GM21367 (cell line): ENCODE data around the gene ZBTB2.
"Not testable (repeated sequence)": the region's sequence is repeated elsewhere in the genome, so short reads cannot be mapped to it uniquely, and the experiment has no call there.

Experiments used
- ATAC-seq: cut with Tn5 transposase; IDR thresholded peaks from one replicate; pipeline ENCODE4 v1.9.1; 2021; ENCODE audit not compliant: unreplicated experiment

ZBTB2 gene

DNA sequence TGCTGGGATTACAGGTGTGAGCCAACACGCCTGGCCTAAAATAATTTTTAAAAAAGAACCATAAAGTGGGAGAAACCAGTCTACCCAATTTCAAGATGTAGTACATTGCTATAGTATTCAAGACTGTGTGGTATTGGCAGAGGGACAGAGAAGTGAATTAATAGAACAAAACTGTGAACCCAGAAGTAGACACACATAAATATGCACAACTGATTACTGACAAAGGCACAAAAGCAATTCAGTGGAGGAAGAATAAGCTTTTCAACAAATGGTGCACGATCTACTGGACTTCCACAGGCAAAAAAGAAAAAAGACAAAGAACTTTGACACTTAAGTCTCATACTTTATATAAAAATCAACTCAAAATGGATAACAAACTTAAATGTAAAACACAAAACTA, 15.5 kb downstream of the ZBTB2 start:
- ATAC-seq = no peak

DNA sequence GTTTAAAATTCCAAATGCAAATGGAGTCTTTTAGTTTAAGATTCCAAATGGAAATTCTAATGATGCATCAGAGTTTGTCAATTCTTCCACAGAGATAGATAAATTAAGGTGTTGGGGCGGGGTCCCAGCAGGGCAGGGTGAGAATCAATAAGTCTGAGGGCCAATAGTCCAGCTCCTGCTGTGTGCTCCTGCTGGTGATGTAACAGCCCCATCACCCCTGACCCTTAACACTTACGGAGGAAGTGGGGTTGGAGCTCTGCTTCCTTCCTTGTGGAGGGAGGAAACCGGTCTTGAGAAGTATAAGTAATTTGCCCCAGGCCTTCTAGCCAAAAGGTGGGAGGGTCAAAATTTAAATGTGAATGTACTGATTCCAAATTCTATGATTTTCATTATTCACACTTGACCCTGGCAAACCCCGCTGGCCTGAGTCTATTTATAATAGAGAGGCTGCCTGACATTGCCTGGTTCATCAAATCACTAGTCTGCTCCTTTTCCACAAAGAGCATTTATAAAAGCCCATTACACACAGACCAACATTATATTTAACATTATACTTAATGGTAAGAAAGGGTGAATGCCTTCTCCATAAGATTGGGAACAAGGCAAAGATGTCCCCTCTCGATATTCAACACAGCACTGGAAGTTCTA, 17.2 kb downstream of the ZBTB2 start:
- ATAC-seq = no peak

DNA sequence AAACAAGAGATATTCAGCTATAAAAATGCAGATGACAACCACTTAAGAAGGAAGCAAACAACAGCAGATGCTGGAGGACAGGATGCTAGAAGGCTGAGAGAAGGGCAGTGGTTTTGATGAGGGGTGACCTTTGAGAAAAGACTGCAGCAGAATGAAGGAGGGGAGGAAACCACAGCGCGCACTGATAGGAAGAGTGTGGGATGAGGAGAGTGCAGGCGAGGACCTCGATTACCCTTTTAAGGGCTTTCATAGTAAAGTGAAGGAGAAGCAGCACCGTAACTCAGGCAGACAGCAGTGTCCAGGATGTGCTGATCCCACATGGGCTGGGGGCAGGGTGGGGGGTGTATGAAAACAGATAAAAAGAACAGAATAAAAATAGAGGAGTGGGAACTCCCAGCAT, 19.2 kb downstream of the ZBTB2 start:
- ATAC-seq = no peak

DNA sequence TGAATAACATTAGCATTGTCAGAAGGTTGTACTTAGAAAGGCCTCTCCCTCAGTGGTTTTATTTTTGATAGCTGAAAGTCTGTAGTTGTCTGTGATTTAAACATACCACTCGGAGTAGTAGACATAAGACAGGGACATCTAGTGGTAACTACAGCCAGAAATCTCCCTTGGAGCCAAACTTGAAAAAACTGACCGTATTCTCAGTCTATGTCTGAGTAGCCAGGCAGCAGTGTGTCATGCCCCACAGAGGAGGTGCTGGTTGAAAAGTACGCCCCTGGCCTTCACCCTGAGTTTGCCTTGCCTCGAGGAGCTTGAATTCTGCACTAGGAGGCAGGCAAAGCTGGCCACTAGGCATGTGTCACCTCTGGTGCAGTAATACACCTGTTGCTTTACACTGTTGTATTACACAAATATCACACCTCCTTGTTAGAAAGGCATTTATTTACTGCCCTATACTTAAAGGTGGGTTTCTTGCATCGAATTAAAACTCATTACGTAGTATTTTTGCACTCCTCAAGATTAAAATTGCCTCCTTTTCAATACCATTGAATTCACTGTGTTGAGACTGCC, 20.8 kb downstream of the ZBTB2 start:
- ATAC-seq = no peak

DNA sequence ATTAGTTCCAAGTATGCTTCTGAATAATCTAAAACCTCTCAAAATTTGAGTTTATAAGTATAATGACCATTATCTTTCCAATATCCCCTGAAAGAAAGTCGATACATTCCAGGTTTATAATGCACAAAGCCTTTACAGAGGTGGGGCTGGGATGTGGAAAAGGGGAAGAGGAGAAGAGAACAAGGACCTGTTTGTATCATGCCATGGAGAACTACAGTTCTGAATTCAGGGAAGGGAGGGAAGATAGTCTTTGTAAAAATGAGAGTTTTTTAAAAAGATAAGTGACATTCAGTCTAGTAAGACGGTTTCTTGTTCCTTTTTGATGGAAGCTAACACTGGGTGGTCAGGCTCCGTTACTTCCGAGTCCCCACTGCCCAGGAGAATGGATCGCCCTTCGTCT, 26.1 kb downstream of the ZBTB2 start:
- no peak for ATAC-seq

DNA sequence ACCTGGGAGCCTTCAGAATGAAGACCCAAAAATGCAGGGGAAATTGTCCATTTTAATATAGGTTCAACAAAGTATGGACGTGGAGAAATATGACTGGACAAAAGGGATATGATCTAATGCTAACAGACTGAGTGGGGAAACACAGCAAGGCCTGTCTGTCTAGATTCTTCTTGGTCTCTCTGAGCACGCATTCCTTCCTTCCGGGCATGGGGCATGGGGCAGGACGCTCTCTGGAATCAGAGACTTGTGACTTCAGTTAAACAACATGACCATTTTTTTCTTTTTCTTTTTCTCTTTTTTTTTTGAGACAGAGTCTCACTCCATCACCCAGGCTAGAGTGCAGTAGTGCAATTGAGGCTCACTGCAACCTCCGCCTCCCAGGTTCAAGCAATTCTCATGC, 31.9 kb downstream of the ZBTB2 start:
- no peak for ATAC-seq

DNA sequence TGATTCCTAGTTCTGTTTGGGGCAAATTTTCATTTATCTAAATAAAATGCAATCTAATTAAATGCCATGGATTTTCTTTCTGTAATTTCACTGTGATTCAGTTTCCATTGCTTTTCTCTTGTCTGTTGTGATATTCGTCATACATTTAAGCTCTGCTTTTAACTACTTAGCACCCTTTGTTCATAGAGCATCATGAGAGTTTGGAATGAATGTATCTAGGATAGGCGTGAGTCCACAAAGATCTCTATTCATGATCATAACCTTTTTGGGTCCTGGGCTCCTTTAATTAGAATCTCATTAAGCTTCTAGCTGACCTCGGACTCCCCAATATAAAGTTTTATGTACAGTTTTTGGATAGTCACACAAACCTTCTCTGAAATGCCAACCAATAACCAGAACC, 32.9 kb downstream of the ZBTB2 start:
- no peak for ATAC-seq

DNA sequence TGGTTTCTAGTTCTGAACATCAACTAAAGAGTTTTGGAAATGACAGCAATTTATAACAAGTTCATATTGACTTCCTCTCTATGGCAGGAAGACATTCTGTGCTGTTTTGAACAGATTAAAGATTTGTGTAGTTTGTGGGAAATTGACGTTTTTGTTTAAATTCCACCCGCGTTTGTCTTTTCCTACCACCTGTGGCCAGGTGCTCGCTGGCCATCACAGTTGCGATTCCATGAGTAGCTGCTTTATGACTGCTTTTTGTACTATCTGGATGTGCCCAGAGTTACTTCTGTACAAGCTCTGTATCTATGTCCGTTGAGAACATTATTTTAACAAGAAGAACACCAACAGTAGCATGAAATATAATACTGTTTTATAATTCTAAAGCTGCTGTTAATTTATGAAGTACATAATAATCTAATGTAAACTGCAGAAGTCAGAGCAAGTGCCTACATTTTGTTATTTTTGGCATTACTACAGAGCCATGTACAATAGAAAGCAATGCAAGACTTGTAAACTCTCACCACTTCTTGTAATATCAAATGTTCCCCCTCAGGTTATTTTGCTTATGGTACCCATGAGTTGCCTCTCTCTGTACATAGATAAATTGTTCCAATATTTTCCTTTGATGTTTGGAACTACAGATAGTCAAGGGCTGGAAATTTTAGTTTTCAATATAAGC, 33.5 kb downstream of the ZBTB2 start:
- ATAC-seq = no peak

DNA sequence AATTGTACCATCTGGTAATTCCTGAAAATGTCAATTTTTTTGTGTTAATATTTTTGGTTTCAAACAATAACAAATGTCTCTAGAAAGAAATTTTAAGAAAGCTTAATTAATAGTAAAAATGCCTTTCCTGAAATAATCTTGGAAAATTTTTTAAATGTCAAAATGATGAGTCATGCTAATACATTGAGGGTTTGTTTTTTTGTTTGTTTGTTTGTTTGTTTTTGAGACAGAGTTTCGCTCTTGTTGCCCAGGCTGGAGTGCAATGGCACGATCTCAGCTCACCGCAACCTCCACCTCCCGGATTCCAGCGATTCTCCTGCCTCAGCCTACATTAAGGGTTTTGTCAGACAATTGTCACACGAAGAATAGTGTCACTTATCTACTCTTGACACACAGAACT, 34.4 kb downstream of the ZBTB2 start:
- not testable (repeated sequence) for ATAC-seq

DNA sequence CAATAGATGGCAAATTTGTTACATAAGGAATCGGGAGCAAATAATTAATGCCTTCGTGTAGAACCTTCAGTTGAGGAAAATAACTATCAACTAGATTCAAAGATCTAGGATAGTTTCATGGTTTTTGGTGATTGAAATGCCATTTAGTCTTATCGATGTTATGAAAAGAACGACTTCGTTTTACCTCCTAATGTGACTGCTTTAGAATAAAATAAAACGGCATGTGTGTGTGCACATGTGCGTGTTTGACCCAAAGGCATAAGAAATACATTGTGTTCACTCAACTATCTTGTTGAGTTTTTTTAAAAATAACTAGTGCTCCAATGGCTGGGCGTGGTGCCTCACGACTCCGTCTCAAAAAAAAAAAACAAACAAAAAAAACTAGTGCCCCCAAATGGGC, 37.6 kb downstream of the ZBTB2 start:
- no peak for ATAC-seq

DNA sequence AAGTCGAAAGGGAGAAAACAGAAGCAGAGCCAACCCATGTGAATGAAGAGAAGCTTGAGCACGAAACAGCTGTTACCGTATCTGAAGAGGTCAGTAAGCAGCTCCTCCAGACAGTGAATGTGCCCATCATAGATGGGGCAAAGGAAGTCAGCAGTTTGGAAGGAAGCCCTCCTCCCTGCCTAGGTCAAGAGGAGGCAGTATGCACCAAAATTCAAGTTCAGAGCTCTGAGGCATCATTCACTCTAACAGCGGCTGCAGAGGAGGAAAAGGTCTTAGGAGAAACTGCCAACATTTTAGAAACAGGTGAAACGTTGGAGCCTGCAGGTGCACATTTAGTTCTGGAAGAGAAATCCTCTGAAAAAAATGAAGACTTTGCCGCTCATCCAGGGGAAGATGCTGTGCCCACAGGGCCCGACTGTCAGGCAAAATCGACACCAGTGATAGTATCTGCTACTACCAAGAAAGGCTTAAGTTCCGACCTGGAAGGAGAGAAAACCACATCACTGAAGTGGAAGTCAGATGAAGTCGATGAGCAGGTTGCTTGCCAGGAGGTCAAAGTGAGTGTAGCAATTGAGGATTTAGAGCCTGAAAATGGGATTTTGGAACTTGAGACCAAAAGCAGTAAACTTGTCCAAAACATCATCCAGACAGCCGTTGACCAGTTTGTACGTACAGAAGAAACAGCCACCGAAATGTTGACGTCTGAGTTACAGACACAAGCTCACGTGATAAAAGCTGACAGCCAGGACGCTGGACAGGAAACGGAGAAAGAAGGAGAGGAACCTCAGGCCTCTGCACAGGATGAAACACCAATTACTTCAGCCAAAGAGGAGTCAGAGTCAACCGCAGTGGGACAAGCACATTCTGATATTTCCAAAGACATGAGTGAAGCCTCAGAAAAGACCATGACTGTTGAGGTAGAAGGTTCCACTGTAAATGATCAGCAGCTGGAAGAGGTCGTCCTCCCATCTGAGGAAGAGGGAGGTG, 38.7 kb downstream of the ZBTB2 start:
- ATAC-seq = no peak

DNA sequence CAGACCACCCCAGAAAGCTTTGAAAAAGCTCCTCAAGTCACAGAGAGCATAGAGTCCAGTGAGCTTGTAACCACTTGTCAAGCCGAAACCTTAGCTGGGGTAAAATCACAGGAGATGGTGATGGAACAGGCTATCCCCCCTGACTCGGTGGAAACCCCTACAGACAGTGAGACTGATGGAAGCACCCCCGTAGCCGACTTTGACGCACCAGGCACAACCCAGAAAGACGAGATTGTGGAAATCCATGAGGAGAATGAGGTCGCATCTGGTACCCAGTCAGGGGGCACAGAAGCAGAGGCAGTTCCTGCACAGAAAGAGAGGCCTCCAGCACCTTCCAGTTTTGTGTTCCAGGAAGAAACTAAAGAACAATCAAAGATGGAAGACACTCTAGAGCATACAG, 39.6 kb downstream of the ZBTB2 start:
- ATAC-seq = no peak

DNA sequence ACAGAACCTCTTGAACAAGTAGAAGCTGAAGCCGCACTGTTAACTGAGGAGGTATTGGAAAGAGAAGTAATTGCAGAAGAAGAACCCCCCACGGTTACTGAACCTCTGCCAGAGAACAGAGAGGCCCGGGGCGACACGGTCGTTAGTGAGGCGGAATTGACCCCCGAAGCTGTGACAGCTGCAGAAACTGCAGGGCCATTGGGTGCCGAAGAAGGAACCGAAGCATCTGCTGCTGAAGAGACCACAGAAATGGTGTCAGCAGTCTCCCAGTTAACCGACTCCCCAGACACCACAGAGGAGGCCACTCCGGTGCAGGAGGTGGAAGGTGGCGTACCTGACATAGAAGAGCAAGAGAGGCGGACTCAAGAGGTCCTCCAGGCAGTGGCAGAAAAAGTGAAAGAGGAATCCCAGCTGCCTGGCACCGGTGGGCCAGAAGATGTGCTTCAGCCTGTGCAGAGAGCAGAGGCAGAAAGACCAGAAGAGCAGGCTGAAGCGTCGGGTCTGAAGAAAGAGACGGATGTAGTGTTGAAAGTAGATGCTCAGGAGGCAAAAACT, 40.1 kb downstream of the ZBTB2 start:
- ATAC-seq = no peak

DNA sequence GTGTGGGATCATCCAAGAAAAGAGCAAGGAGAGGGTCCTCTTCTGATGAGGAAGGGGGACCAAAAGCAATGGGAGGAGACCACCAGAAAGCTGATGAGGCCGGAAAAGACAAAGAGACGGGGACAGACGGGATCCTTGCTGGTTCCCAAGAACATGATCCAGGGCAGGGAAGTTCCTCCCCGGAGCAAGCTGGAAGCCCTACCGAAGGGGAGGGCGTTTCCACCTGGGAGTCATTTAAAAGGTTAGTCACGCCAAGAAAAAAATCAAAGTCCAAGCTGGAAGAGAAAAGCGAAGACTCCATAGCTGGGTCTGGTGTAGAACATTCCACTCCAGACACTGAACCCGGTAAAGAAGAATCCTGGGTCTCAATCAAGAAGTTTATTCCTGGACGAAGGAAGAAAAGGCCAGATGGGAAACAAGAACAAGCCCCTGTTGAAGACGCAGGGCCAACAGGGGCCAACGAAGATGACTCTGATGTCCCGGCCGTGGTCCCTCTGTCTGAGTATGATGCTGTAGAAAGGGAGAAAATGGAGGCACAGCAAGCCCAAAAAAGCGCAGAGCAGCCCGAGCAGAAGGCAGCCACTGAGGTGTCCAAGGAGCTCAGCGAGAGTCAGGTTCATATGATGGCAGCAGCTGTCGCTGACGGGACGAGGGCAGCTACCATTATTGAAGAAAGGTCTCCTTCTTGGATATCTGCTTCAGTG, 40.8 kb downstream of the ZBTB2 start:
- no peak for ATAC-seq

DNA sequence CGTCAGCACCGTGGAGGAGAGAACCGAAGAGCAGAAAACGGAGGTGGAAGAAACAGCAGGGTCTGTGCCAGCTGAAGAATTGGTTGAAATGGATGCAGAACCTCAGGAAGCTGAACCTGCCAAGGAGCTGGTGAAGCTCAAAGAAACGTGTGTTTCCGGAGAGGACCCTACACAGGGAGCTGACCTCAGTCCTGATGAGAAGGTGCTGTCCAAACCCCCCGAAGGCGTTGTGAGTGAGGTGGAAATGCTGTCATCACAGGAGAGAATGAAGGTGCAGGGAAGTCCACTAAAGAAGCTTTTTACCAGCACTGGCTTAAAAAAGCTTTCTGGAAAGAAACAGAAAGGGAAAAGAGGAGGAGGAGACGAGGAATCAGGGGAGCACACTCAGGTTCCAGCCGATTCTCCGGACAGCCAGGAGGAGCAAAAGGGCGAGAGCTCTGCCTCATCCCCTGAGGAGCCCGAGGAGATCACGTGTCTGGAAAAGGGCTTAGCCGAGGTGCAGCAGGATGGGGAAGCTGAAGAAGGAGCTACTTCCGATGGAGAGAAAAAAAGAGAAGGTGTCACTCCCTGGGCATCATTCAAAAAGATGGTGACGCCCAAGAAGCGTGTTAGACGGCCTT, 41.6 kb downstream of the ZBTB2 start:
- ATAC-seq = no peak

DNA sequence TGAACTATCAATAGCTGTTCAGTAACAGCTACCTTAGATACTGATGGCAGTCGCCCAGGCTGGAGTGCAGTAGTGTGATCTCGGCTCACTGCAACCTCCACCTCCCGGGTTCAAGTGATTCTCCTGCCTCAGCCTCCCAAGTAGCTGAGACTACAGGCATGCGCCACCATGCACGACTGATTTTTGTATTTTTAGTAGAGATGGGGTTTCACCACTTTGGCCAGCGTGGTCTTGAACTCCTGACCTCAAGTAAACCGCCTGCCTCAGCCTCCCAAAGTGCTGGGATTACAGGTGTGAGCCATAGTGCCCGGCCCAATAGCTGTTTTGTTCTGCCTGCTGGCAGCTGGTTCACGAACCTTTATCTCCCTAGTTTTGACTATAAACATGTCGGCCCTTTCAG, 48.6 kb downstream of the ZBTB2 start:
- not testable (repeated sequence) for ATAC-seq

DNA sequence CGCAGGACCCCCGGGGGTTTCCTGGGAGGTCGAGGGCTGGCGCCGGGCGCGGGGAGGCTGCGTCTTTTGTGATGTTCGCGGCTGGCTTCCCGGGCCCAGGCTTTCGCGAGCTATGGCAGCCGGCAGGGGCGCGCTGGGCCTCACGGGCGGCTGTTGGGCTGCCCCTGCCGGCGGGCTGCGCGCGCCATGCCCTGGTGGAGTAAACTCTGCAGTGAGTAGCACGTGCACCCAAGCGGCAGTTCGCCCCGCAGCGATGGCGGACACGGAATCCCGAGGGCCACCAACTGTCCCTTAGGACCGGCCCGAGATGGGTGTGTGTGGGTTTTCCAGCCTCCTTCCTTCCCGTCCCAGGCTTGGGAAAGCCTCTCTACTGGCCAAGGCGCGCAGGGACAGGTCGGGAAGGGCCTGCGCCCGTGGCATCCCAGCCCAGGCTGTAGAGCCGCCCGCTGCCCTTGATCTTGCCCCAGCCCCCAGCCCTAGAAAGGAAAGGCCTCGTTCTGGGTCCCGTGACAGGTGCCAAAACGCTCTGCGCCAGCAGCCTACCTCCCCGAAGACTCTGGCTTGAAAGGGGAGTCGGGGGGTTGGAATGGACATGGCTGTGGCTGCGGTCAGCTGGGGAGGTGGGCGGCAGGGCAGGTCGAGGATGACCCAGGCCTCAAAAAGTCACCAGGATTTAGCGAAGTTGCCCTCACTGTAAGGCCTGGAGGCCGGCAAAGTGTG, 49.7 kb downstream of the ZBTB2 start:
- ATAC-seq = no peak

DNA sequence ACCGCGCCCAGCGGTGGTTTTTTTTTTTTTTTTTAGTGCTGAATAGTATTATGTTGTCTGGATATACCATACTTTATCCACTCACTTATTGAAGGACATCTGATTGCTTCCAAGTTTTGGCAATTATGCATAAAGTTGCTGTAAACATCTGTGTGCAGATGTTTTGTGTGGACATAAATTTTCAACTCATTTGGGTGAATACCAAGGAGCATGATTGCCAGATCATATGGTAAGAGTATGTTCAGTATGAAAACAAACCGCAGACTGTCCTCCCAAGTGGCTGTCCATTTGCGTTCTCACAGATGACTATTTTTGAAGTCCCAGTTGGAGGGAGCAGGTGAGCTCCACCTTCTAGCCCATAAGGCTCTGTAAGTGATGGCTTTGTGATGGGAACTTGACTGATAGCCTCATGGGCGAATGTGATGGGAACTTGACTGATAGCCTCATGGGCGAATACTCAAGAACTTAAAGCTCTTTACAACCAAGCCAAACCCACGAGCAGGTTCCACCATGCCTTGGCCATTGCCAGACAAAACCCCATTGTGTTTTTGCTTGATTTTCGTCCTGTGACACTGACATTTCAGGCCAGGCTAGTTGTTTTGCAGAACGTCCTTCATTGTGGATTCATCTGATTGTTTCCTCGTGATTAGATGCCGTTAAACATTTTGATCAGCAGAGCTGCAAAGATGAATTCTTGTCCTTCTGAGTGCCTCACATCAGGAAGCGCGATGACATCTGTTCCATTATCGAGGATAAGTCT, 51.0 kb downstream of the ZBTB2 start:
- ATAC-seq = no peak

DNA sequence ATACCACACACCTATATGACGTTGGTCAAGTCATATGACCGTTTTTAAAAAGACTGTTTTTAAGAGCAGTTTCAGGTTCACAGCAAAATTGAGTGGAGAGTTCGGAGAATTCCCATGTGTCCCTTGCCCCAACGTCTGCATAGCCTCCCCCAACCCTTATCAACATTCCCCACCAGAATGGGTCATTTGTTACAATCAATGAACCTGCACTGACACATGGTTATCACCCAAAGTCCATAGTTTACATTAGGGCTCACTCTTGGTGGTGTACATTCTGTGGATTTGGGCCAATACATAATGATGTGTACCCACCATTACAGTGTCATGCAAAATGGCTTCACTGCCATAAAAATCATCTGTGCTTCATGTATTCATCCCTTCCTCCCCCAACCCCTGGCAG, 52.0 kb downstream of the ZBTB2 start:
- ATAC-seq = no peak
